Astrocyte of the hippocampus (primary cell): ENCODE data around the gene TCP11L2.
"Not testable (repeated sequence)": the region's sequence is repeated elsewhere in the genome, so short reads cannot be mapped to it uniquely, and the experiment has no call there.

Experiments
- DNase-seq: peaks from one replicate; pipeline ENCODE4 v3.0.0; 2011; ENCODE audit warnings: low read depth, low spot score

The TCP11L2 gene

DNA sequence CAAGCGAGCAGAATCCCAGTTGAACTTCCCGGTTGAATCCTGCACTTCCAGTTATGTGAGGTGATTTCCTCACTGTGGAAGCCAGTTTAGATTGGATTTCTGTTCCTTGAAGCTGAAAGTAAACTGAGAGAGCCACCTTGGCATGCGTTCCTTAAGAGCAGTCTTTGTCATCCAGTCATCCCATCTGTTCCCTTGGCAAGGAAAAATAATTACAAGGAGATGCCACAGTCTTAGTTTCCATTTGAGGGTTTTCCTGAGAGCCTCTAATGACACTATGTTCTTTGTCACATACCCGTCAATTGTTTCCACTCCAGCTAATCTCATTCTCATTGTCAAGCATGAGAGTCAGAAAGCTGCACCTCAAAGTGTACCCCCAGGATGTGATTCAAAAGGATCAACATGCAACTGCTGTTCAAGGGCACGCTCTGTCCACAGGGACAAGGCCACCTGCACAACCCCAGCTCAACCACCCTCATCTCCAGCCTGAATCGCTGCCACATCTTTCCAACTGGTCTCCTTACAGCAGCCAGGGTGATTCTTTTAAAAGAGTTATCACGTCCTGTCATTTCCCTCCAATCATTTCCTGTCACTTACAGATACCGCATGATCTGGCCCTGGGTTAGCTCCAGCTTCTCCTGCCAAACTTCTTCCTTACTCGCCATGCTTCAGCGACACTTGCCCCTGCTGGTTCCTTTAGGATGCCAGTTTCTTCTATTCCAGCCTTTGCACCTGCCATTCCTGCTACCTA, 18.0 kb upstream of the TCP11L2 start:
- DNase-seq: no peak

DNA sequence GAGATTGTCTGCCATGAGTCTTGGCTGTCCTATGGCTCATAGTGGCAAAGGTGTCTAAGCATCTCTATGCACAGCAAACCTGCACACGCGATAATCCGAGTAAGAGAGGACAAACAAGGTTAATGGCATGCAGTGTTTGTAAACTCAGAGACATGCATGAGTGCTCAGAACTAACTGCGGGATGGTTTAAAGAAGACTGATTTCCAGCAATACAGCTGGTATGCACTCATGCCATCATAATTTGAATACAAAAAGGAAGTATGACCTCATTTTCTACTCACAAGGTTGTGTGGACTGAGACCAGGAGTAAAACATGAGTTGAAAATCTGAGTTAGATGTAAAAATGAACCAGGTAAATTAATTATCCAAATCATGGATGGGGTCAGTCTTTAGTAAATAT, 16.6 kb upstream of the TCP11L2 start:
- peak; percentile 59 for DNase-seq

DNA sequence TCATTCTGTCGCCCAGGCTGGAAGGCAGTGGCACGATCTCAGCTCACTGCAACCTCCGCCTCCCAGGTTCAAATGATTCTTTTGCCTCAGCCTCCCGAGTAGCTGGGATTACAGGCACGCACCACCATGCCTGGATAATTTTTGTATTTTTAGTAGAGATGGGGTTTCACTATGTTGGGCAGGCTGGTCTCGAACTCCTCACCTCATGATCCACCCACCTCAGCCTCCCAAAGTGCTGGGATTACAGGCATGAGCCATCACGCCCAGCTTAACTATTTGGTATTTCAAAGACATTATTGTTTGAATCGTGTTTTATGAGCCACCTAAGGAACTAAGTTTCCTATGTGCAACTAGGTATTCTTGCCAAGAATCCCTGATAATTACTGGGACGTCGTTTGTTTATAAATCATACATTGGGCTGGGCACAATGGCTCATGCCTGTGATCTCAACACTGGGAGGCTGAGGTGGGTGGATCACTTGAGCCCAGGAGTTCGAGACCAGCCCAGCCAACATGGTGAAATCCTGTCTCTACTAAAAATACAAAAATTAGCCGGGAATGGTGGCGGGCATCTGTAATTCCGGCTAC, 15.9 kb upstream of the TCP11L2 start:
- DNase-seq: not testable (repeated sequence)

DNA sequence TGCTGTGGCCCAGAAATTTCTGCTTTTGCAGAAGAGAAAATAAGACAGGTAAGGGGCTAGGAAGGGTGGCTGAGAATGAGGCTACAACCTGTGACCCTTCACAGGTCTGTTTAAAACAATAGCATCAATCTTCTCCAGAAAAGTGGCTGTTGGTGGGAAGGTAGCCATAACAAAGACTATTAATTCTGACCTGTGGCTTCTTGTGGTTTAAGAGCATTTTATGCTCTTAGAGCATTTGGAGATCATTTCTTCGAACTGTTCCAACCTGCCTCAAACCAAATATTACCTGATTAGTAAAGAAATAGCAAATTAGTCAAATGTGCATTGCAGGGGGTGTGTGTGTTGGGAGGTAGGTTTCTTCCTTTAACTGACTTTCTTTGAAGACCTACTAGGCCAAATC, 15.2 kb upstream of the TCP11L2 start:
- DNase-seq: peak; percentile 7

DNA sequence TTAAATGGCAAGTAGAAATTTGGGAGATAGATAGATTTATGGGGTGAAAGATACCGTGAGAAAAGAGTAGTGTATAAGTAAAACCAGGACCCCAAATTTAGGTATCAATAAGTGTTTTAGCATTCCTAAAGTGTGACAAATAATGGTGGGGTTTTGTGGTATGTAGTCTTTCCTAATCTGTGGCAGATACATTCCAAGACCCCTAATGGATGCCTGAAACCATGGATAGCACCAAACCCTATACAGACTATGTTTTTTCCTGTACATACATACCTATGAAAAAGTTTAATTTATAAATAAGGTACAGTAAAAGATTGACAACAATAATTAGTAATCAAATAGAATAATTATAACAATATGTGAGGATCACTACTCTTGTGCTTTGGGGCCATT, 14.4 kb upstream of the TCP11L2 start:
- DNase-seq: no peak

DNA sequence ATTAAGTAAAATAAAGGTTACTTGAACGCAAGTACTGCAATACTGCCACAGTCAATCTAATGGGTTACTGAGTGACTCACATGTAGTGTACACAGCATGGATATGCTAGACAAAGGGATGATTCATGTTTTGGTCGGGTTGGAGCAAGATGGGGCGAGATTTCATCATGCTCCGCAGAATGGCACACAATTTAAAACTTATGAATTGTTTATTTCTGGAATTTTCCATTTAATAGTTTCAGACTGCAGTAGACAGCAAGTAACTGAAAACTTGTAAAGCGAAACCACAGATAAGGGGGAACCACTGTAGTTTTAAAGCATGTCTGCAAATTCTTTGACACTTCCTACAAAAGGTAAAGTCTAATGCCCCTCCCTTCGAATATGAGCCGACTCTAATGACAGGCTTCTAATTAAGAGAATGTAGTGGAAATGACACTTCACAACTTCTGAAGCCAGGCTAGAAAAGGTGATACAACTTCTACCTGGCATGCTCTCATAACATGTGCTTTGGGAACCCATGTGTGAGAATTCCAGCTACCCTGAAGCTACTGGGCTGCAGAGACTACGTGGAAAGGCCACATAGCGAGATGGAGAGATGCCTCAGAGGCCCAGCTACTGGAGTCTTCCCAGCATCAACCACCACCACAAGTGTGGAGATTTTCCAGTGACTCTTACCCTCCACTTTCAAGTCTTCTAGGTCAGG, 13.9 kb upstream of the TCP11L2 start:
- peak; percentile 73 for DNase-seq

DNA sequence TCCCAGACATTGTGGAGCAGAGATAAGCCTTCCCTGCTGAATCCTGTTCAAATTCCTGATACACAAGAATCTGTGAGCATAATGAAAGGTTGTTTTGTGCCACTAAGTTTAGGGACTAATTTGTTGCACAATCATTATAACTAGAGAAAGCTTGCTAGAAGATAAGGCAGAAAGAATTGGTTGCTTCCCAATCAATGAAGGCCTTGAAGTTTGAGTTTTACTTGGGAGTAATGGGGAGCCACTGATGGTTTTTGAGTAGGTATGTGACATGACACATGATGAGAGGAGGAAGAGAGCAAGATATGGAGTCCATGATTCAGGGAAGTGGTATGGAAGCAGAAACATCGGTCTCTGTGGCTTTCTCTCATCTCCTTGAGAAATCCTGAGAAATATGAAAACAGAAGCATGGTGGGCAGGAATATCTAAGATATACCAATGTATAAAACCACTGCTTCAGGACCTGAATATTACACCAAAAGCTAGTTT, 13.3 kb upstream of the TCP11L2 start:
- DNase-seq: no peak

DNA sequence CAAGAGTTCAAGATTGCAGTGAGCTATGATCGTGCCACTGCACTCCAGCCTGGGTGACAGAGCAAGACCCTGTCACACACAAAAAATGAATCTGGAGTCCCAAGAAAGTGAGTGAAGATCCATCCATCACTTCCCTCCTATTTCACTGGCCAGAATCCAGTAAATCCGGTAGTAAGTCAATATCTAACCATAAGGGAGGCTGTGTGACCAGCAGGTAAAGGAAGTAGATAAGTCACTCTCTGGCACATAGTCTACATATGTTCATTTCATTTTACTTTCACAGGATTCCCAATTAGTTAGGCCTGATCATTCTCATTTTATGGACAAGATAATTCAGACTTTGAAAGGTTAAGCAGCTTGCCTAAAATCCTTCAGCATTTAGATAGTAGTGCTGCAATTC, 11.9 kb upstream of the TCP11L2 start:
- no peak for DNase-seq

DNA sequence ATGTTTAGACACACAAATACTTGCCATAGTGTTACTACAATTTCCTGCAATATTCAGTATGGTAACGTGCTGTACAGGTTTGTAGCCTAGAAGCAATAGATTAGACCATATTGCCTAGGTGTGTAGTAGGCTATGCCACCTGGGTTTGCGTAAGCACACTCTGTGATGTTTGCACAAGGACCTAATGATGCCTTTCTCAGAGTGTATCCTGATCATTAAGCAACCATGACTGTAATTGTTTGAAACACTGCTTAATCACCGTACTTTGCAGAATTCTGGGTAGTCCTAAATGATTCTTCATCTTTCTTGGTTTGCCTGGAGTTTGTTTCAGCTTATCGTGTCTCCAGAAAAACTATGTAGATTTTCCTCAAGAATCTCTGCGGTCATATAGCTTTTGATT, 11.2 kb upstream of the TCP11L2 start:
- no peak for DNase-seq

DNA sequence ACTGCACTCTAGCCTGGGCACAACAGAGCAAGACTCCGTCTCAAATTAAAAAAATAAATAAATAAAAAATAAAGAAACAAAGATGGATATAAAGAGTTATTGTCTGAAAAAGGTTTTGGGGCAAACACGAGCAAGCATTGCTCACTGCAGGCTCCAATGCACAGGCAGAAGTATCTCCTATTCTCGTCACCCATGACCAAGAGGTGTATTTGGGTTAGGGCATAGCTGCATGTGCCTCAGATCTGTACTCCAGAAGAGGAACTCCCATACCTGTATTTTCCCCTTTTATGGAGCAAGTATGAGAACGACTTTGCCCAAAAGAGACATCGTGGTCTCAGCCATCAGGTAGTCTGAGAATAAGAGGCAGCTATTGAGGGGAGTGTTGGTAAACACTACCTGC, 10.2 kb upstream of the TCP11L2 start:
- DNase-seq: no peak

DNA sequence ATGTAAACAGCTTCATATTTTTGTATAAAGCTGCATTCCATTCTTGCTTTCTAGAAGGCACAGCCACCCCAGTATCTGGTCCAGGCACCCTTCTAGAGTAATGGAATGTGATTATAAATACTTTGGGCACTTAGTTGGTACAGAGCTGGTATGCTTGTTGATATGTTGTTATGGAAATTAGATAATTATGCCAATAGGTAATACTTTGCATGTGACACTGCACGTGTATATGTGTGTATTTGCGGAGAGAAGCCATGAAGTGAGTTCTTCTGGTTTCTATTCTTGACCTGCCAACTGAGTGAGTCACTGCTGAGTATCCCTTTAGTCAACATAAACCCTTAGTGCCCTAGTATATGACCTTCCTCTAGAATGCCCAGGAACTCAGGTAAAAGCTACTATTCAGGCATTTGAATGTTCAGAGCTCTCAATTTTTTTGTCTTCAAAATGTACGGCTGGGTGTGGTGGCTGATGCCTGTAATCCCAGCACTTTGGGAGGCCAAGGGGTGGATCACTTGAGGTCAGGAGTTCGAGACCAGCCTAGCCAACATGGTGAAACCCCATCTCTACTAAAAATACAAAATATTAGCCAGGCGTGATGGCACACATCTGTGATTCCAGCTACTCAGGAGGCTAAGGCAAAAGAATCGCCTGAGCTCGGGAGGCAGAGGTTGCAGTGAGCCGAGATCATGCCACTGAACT, 6.2 kb upstream of the TCP11L2 start:
- DNase-seq: peak; percentile 72

DNA sequence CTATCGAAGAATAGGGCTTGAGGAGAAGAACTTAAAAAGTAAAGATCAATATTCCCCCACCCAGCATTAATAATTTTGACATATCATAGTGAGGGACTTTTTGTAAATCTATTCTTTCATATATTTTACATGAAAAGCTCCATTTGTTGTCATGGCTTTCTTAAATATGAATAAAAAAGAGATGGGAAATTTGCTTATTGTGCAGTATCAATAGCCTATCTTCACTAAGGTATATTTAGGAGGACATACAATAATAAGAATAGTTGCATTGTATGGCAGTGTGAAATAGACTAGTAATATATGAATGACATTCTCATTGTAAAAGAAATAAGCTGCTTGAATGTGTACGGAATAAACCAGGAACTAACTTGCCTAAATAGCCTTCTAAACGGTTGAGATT, 5.5 kb upstream of the TCP11L2 start:
- no peak for DNase-seq

DNA sequence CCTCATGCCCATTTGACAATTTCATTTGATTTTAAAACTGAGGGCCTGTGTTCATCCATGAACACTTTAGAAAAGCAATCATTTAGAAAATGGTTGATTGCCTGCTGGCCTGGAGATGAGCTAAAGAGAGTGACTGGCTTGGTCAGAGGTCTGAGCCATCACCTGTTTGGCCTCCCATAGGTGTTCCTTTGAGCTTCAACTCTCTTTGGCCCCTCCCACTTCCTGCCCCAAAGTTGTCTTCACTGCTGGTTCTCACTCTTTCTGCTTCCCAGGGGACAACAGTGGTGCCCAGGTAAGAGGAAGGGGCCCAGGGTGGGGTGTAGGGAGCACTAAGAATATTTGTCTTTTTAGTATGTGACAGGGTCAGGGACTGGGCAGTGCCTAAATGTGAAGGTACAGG, 4.9 kb upstream of the TCP11L2 start:
- DNase-seq: no peak

DNA sequence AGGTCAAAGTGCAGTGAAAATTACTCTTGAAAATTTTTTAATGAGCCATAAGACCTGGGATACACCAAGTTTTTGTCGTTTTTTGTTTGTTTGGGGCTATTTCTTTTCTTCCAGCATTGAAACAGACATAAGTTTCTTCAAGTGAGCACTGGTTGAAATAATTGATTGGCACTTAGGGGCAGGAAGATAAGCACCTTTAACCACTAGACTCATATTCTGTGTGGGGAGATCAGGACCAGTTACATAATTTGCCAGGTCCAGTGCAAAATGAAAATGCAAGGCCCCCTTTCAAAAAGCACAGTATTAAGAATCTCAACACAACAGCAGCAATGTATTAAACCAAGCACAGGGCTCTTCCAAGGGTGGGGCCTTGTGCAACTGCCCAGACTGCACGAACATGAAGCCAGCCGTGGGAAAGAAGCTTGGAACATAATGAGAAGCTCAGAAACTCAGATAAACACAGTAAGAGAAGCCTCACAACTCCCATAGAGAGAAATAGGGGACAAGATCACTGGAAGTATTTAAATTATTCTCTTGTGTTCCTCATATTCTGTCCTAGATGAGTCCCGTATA, 3.2 kb upstream of the TCP11L2 start:
- no peak for DNase-seq

DNA sequence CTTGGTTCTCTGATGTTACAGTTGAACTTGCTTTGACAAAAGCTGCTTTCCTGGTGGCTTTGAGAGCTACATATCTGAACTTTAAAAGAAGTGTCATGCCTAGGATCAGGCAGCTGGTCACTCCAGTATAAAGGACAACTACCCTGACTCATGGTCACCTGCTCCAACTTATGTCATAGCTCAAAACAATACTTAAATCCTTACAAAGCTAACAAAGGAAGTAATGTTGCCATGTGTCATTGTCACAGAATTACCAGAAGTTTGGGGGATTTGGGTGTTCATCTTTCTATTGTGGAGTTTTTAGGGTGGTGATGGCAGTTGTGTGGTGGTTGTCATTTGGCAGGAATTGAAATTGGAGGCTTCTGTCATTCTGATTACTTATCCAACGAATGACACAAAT, 1.8 kb upstream of the TCP11L2 start:
- no peak for DNase-seq

DNA sequence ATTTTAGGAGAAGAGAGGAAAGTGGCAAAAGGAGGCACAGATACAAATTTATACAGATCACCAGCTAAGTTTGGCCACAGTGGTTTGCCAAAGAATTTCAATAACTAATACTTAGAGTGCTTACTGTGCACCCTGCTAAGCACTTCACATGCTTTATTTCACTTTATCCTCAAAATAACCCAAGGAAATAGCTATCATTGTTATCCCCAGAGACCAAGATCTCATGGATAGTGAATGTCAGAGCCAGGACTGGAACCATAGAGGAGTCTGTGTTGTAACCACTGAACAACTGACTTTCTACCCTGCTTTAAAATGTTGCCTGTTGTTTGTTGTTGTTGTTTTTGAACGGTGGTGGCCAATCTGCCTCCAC, 1.3 kb upstream of the TCP11L2 start:
- peak; percentile 36 for DNase-seq

DNA sequence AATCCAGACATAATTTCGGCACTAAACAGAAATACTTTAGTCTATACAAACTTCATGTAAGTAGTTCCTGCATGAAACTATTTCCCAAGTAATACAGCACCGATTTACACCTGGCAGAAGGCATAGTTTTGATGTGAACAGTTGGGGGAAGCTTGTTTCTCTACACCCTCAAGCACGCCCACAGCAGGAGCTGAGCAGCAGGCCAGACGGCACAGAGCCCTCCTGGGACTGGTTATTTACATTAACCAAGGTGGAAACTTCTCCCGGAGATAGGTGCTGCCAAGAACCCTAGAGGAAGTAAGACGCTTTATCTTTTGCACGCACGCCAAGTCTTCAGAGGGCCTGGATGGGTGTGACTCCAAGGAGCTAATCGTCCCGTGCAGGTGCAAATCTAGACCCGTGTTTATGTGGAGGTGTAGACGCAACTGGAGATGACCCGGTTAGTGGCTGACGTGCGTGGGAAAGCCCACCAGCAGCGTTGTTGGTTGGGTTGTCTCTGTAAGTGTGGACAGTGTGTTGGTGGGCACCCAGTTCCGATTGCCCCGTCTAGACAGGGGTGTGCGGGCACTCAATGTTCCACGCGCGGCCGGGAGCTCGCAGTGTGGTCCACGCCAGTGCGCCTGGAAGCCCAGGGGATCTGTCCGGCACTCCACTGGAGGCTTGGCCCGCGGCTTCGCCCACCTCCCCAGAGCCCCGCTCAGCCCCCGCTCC, 767 bp upstream of the TCP11L2 start:
- DNase-seq: peak; percentile 58

DNA sequence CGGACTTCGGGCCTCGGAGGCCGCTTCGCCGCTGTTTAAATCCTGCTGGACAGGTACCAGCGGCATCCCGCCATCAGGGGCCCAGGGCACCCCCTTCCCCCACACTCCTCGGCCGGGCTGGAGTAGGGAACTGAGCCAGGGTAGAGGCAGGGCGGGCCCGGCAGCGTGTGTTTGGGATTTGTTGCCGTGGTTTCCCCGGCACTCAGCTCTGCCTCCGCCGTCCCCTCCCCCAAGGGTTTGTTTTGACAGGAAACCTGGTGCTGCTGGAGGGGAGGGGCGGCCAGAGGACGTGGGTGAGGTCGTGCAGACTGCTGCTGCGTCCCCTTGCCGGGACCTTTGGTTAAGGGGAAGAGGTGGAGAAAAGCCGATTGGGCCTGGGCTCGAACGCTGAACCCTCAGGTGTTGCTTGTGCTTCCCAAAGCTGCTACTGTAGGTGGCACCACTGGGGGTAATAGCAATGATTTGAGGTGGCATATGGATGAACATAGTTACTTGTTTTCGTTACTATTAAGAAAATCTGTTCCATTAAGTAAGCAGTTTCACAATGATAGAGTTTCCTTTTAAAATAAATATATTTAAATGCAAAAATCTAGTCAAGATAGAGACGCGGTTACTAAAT, 778 bp downstream of the TCP11L2 start:
- peak; percentile 91 for DNase-seq

DNA sequence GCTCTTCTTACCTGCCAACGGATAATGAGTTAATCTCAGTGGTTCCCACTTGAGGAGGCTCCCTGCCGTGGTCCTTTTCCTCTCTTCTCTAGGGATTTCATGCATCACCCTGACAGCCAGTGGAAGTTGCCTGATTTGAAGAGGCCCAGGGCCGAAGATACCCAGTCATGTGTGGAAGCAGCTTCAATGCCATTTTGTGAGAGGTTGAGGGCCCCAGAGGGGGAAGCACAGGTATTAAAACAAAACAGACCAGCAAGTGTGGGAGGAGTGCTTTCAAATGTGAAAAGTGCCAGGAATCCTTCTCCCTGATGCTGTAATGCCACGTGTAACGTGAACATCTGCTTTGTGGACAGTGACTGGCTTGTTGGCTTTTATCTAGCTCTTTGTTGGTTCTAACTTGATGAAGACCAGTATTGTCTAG, 1.5 kb downstream of the TCP11L2 start:
- no peak for DNase-seq

DNA sequence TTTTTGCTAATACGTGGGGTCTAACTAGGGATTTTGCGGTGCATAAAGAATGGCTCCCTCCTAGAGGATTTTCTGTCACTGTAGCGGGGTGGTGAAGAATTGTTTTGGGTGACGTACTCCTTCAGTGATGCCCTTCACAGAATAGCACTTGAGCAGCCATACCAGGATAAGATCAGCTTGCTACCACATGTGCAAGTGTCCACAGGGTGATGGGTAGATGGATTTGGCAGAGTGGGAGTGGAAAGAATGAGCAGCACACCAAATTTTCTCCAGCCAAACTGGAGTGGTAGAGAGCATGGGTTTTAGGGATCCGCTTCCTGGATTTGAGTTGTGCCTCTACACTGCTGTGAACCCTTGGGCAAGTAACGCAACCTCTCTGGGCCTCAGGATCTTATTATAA, 2.3 kb downstream of the TCP11L2 start:
- no peak for DNase-seq

DNA sequence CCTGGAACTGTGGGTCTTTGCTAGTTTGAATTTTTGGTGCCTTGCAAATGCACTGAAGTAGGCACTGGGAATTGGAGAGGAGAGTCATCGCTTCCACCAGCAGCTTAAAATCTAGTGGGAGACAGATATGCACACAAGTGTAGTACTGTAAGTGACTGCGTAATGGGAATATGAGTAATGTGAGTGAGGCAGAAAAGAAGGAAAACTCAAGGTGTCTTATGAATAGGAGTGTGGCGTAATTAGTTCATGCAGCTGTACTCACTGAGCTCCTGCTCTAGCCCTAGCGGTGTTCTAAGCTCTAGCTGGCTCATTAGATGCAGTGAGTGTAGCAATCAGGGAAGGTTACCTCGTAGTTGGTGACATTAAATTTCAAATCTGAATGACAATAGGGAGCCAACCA, 2.8 kb downstream of the TCP11L2 start:
- DNase-seq: peak; percentile 7
